RWPE1 (cell line): ENCODE results near the gene HDAC4.

ENCODE experiments used
- CTCF ChIA-PET: fragments of 350-600 bp; sonication (Branson Sonifier 250); formaldehyde crosslinking; extraction: SDS; loops from one replicate; lab custom pipeline; 2021; lab: Yijun Ruan, JAX
- POLR2A ChIA-PET: fragments of 400-600 bp; formaldehyde crosslinking; extraction: SDS; loops from one replicate; lab custom pipeline; 2020; ENCODE audit warnings: antibody characterized with exemption; ENCODE audit not compliant: low non-redundant PET; lab: Yijun Ruan, JAX
- DNase-seq: peaks from one replicate; pipeline ENCODE4 v3.0.0; 2012; ENCODE audit warnings: low spot score
- H3K27ac ChIP-seq: fragments of 450-650 bp; 2 replicates; pipeline ENCODE4 v1.5.1; 2017
- CTCF ChIP-seq: fragments of 450-650 bp; conservative IDR thresholded peaks from 2 replicates; pipeline ENCODE4 v1.5.1; 2017; ENCODE audit warnings: low read depth, mild to moderate bottlenecking

Gene HDAC4

GRCh38 chr2:239196474-239197021 is 204.3 kb downstream of the HDAC4 start:
- H3K27ac ChIP-seq = no peak overlapping the region
- ChIA-PET POLR2A (no interaction called here), CTCF (no interaction called here)
- no peak for DNase-seq
- no peak for TF ChIP-seq CTCF

- ChIA-PET POLR2A (no interaction called here), CTCF (no interaction called here)
- no peak for TF ChIP-seq CTCF
- DNase-seq = no peak
- no peak overlapping the region for H3K27ac ChIP-seq
Measured at GRCh38 chr2:239195992-239196391, 204.8 kb downstream of the HDAC4 start.

- no peak for DNase-seq
- no peak overlapping the region for H3K27ac ChIP-seq
- TF ChIP-seq CTCF = no peak
- CTCF ChIA-PET = no interaction called here
- POLR2A ChIA-PET = no interaction called here
Measured at GRCh38 chr2:239195318-239195871, 205.4 kb downstream of the HDAC4 start.

- no peak for DNase-seq
- no peak overlapping the region for H3K27ac ChIP-seq
- TF ChIP-seq CTCF = no peak
- POLR2A ChIA-PET = no interaction called here
- CTCF ChIA-PET = interaction anchor here (0.6 kb wide), 1 partner anchor 10 kb away, joined by 3 read pairs; no protein-coding TSS in a partner anchor
Measured at GRCh38 chr2:239194731-239195317, 206.0 kb downstream of the HDAC4 start.

GRCh38 chr2:239193925-239194677 is 206.7 kb downstream of the HDAC4 start:
- ChIA-PET POLR2A (no interaction called here), CTCF (interaction anchor here (0.6 kb wide), 1 partner anchor 10 kb away, joined by 3 read pairs; no protein-coding TSS in a partner anchor)
- TF ChIP-seq CTCF = no peak
- no peak overlapping the region for H3K27ac ChIP-seq
- DNase-seq = no peak

- ChIA-PET CTCF (no interaction called here), POLR2A (no interaction called here)
- no peak for TF ChIP-seq CTCF
- no peak overlapping the region for H3K27ac ChIP-seq
- no peak for DNase-seq
Measured at GRCh38 chr2:239193401-239193811, 207.4 kb downstream of the HDAC4 start.
